GM04504 (cell line): ENCODE results near the gene ENOPH1.
"Not testable (repeated sequence)": the region's sequence is repeated elsewhere in the genome, so short reads cannot be mapped to it uniquely, and the experiment has no call there.

Experiments
- DNase-seq: peaks from one replicate; pipeline ENCODE4 v3.0.0-alpha.2; 2012; ENCODE audit warnings: low read depth

Gene ENOPH1

GRCh38 chr4:82473621-82474164, 43.3 kb downstream of the ENOPH1 start:
- no peak for DNase-seq

- DNase-seq = not testable (repeated sequence)
These were observed 45.5 kb downstream of the ENOPH1 start for GRCh38 chr4:82475931-82476330.

GRCh38 chr4:82477469-82477868, 47.1 kb downstream of the ENOPH1 start:
- not testable (repeated sequence) for DNase-seq

GRCh38 chr4:82479562-82479961, 49.2 kb downstream of the ENOPH1 start:
- DNase-seq = no peak

GRCh38 chr4:82480771-82481505, 50.5 kb downstream of the ENOPH1 start:
- no peak for DNase-seq

- DNase-seq = no peak
These were observed 51.1 kb downstream of the ENOPH1 start for GRCh38 chr4:82481506-82481840.

- DNase-seq = no peak
These were observed 52.0 kb downstream of the ENOPH1 start for GRCh38 chr4:82482387-82482786.

GRCh38 chr4:82484996-82485783, 54.8 kb downstream of the ENOPH1 start:
- DNase-seq = no peak

- DNase-seq = no peak
These were observed 58.7 kb downstream of the ENOPH1 start for GRCh38 chr4:82489076-82489475.

GRCh38 chr4:82489987-82490386, 59.6 kb downstream of the ENOPH1 start:
- no peak for DNase-seq

- DNase-seq = no peak
These were observed 61.0 kb downstream of the ENOPH1 start for GRCh38 chr4:82491251-82491960.

- DNase-seq = peak; percentile 17
These were observed 63.5 kb downstream of the ENOPH1 start for GRCh38 chr4:82493721-82494425.

GRCh38 chr4:82495666-82496065, 65.3 kb downstream of the ENOPH1 start:
- no peak for DNase-seq

GRCh38 chr4:82496349-82496748, 66.0 kb downstream of the ENOPH1 start:
- DNase-seq = no peak

- DNase-seq = no peak
These were observed 69.5 kb downstream of the ENOPH1 start for GRCh38 chr4:82499738-82500434.

GRCh38 chr4:82500435-82501153, 70.2 kb downstream of the ENOPH1 start:
- DNase-seq = peak; percentile 31

- DNase-seq = no peak
These were observed 70.7 kb downstream of the ENOPH1 start for GRCh38 chr4:82501154-82501442.

- DNase-seq = no peak
These were observed 77.6 kb downstream of the ENOPH1 start for GRCh38 chr4:82508011-82508410.

GRCh38 chr4:82508806-82509428, 78.5 kb downstream of the ENOPH1 start:
- DNase-seq = no peak

- no peak for DNase-seq
These were observed 79.8 kb downstream of the ENOPH1 start for GRCh38 chr4:82510216-82510615.
